ENCODE results near the gene RIC8B. TPM values are rescaled to one million over a fixed set of nuclear protein-coding genes. Genes with fewer than 3 reads are reported as not detected.

RIC8B gene
- total and polyA plus RNA-seq, 7 donors = 5.3 to 27.8 (median 17.6) TPM

DNA sequence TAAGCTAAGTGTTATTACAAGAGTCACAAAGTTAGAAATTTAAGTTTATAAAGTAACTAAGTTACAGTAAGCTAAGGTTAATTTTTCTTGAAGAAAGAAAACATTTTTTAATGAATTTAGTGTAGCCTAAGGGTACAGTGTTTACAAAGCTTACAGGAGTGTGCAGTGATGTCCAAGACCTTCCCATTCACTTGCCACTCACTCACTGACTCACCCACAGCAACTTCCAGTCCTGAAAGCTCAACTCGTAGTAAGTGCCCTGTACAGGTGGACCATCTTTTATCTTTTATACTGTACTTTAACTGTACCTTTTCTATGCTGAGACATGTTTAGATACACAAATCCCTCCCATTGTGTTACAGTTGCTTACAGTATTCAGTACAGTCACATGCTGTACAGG, 120.3 kb downstream of the RIC8B start:
- Histone ChIP-seq H3K4me1 (no peaks in the 10 kb centered on the region), H3K9me3 (no peaks in the 10 kb centered on the region), H3K36me3 (no peaks in the 10 kb centered on the region), H3K4me3 (no peak overlapping the region), H3K27ac (no peak overlapping the region), H3K27me3 (no peaks in the 10 kb centered on the region)
- no peak for DNase-seq
- TF ChIP-seq, protein P1, sequence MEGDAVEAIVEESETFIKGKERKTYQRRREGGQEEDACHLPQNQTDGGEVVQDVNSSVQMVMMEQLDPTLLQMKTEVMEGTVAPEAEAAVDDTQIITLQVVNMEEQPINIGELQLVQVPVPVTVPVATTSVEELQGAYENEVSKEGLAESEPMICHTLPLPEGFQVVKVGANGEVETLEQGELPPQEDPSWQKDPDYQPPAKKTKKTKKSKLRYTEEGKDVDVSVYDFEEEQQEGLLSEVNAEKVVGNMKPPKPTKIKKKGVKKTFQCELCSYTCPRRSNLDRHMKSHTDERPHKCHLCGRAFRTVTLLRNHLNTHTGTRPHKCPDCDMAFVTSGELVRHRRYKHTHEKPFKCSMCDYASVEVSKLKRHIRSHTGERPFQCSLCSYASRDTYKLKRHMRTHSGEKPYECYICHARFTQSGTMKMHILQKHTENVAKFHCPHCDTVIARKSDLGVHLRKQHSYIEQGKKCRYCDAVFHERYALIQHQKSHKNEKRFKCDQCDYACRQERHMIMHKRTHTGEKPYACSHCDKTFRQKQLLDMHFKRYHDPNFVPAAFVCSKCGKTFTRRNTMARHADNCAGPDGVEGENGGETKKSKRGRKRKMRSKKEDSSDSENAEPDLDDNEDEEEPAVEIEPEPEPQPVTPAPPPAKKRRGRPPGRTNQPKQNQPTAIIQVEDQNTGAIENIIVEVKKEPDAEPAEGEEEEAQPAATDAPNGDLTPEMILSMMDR (IDR thresholded peaks at IDR 0.05) = no peak
- no peak for TF ChIP-seq POLR2AphosphoS5 (IDR thresholded peaks at IDR 0.05)
- TF ChIP-seq EP300 (IDR thresholded peaks at IDR 0.05) = no peak
- no peak for TF ChIP-seq POLR2A (IDR thresholded peaks at IDR 0.05)
- intact Hi-C loops (cut with DNase I) = no loop called here
- WGBS, 2 donors = 28 to 69% methylated on average over 1 of the region's 1 CpG

DNA sequence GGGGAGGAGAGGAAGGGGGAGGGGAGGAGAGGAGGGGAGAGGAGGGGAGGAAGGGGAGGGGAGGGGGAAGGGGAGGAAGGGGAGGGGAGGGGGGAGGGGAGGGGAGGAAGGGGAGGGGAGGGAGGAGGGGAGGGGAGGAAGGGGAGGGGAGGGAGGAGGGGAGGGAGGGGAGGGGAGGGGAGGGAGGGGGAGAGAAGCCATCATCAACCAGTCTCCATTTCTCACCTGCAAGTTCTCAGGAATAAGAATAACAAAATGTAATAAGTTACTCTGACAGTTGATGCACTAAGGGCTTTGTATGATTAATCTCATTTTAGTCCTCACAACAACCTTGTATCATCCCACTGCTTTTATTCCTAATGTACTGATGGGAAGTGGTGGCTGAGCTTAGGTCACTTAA, 122.1 kb downstream of the RIC8B start:
- DNase-seq = no peak

DNA sequence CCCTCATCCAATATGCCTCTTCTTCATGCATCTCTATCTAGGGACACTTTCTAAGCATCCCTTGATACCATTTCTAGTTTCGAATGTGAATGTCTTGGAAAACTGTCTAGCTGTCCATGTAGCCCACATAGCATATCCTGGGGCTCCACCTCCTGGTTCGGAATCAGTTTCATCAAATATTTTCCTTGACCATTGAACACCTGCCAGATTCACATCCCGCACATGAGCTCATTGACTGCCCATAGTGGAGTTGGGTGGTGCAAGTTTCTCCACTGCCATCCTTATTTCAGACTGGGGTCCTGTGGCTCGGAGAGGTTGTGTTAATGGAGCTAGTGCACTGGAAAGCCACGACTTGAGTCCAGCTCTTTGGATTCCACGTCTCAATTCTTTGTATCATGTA, 122.6 kb downstream of the RIC8B start:
- DNase-seq = no peak
- intact Hi-C loops (cut with DNase I) = no loop called here
- H3K27ac ChIP-seq = no peak overlapping the region
- no peaks in the 10 kb centered on the region for H3K4me1 ChIP-seq
- no peaks in the 10 kb centered on the region for H3K9me3 ChIP-seq
- no peaks in the 10 kb centered on the region for H3K36me3 ChIP-seq
- no peak overlapping the region for H3K4me3 ChIP-seq
- WGBS, 2 donors = 81 to 86% methylated on average over 6 of the region's 6 CpGs
- TF ChIP-seq, protein P1 (IDR thresholded peaks at IDR 0.05) = no peak
- TF ChIP-seq POLR2AphosphoS5 (IDR thresholded peaks at IDR 0.05) (no peak), EP300 (IDR thresholded peaks at IDR 0.05) (no peak), POLR2A (IDR thresholded peaks at IDR 0.05) (no peak)
- no peaks in the 10 kb centered on the region for H3K27me3 ChIP-seq

More for the DNA sequence above, 122.1 kb downstream of the RIC8B start:
- Histone ChIP-seq H3K9me3 (no peaks in the 10 kb centered on the region), H3K4me1 (no peaks in the 10 kb centered on the region), H3K4me3 (no peak overlapping the region), H3K27me3 (no peaks in the 10 kb centered on the region), H3K27ac (no peak overlapping the region), H3K36me3 (no peaks in the 10 kb centered on the region)
- TF ChIP-seq POLR2AphosphoS5 (IDR thresholded peaks at IDR 0.05) = no peak
- no peak for TF ChIP-seq POLR2A (IDR thresholded peaks at IDR 0.05)
- TF ChIP-seq, protein P1 (IDR thresholded peaks at IDR 0.05) = no peak
- TF ChIP-seq EP300 (IDR thresholded peaks at IDR 0.05) = no peak
- intact Hi-C loops (cut with DNase I) = no loop called here

DNA sequence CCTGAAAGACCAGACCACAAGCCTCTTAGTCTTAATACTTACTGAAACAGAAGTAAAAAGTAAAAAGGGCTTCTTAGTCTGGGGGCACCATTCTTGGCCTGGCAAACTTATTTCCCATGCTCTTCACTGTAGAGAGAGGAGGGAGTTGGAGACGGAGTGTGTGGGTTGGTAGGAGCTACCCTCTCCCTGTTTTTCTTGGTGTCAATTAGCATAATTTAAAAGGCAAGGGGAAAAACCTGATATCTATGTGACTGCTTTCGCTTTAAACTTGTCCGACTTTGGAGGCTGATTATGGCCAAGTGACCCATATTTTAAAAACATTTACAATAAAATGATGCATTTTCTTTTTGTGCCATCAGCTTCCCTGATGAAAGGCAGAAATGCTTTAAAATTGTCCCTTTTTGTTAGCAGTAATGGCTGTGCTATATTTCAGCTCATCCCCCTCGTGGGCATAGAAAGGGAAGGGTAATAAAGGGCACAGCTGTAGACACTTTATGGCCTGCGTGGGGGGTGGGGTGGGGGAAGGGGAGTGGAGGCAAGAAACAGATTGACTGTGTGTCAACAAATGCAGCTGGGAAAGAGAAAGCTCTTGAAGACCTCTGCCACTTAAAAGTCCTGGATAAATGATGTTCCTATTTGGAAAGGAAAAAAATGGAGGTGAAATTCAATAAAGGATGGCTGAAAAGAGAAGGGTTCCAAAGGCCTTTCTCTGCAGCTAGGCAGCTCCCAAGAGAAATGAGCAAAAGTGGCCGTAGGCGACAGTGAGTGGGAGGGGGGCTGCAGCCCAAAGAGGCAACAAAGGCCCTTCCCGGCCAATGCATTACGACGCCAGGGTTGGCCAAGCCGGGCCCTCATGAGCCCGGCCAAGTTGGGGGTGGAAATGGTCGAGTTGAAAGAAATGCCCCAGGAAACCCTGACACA, 123.8 kb downstream of the RIC8B start:
- H3K4me1 ChIP-seq = peaks cover 0 to 4% (median 3%) of the 10 kb centered on the region in 4 donors
- WGBS, 2 donors = 35 to 46% methylated on average over 13 of the region's 13 CpGs
- TF ChIP-seq POLR2AphosphoS5 (IDR thresholded peaks at IDR 0.05) = no peak
- no peak for TF ChIP-seq EP300 (IDR thresholded peaks at IDR 0.05)
- TF ChIP-seq, protein P1 (IDR thresholded peaks at IDR 0.05) = no peak
- TF ChIP-seq POLR2A (IDR thresholded peaks at IDR 0.05) = no peak
- H3K9me3 ChIP-seq = no peaks in the 10 kb centered on the region
- H3K27me3 ChIP-seq = no peaks in the 10 kb centered on the region
- H3K4me3 ChIP-seq = no peak overlapping the region
- no peak overlapping the region for H3K27ac ChIP-seq
- no peak for DNase-seq
- intact Hi-C loops (cut with DNase I) = no loop called here
- H3K36me3 ChIP-seq = no peaks in the 10 kb centered on the region

Data from sigmoid colon (tissue), 7 donors.